Activated CD4-positive, CD25-positive, alpha-beta regulatory T cell treated with anti-CD3 and anti-CD28 coated beads, Interleukin-2, amount 50 U/mL, for 24 hours (primary cell): ENCODE data around the gene MEGF10.
"Not testable (repeated sequence)": the region's sequence is repeated elsewhere in the genome, so short reads cannot be mapped to it uniquely, and the experiment has no call there.

Source experiments
- ATAC-seq, 2 donors: fragments of 150-1000 bp; cut with Tn5 transposase; one replicate each; pipeline ENCODE4 v1.10.0; 2021; ENCODE audit warnings: mild to moderate bottlenecking in 1 of 2, moderate library complexity in 1 of 2

Gene MEGF10

GRCh38 chr5:127298036-127298429, 7.4 kb downstream of the MEGF10 start:
- no peak for ATAC-seq

GRCh38 chr5:127298656-127299055, 8.1 kb downstream of the MEGF10 start:
- ATAC-seq: no peak

- ATAC-seq: no peak
Measured at GRCh38 chr5:127299678-127300077, 9.1 kb downstream of the MEGF10 start.

GRCh38 chr5:127302509-127302908, 11.9 kb downstream of the MEGF10 start:
- no peak for ATAC-seq

- no peak for ATAC-seq
Measured at GRCh38 chr5:127303404-127303803, 12.8 kb downstream of the MEGF10 start.

GRCh38 chr5:127305493-127305892, 14.9 kb downstream of the MEGF10 start:
- ATAC-seq: no peak

- ATAC-seq: no peak
Measured at GRCh38 chr5:127306036-127306435, 15.4 kb downstream of the MEGF10 start.

- ATAC-seq: no peak
Measured at GRCh38 chr5:127306647-127307046, 16.1 kb downstream of the MEGF10 start.

- no peak for ATAC-seq
Measured at GRCh38 chr5:127307868-127308267, 17.3 kb downstream of the MEGF10 start.

- ATAC-seq: not testable (repeated sequence)
Measured at GRCh38 chr5:127308325-127308724, 17.7 kb downstream of the MEGF10 start.

GRCh38 chr5:127308945-127309344, 18.3 kb downstream of the MEGF10 start:
- ATAC-seq: no peak

- ATAC-seq: no peak
Measured at GRCh38 chr5:127311349-127311748, 20.8 kb downstream of the MEGF10 start.

GRCh38 chr5:127311781-127312525, 21.4 kb downstream of the MEGF10 start:
- no peak for ATAC-seq

GRCh38 chr5:127313379-127313778, 22.8 kb downstream of the MEGF10 start:
- no peak for ATAC-seq

GRCh38 chr5:127313847-127314473, 23.4 kb downstream of the MEGF10 start:
- peak; percentile 55 to 64 for ATAC-seq

- ATAC-seq: no peak
Measured at GRCh38 chr5:127316011-127316410, 25.4 kb downstream of the MEGF10 start.

GRCh38 chr5:127317385-127317784, 26.8 kb downstream of the MEGF10 start:
- not testable (repeated sequence) for ATAC-seq

GRCh38 chr5:127320032-127320965, 29.7 kb downstream of the MEGF10 start:
- ATAC-seq: peak in 1 of 2 donors; percentile 45

GRCh38 chr5:127321465-127321864, 30.9 kb downstream of the MEGF10 start:
- no peak for ATAC-seq

- no peak for ATAC-seq
Measured at GRCh38 chr5:127322403-127322802, 31.8 kb downstream of the MEGF10 start.

- ATAC-seq: no peak
Measured at GRCh38 chr5:127324756-127325155, 34.2 kb downstream of the MEGF10 start.

GRCh38 chr5:127326431-127326830, 35.8 kb downstream of the MEGF10 start:
- no peak for ATAC-seq
